HCT116 (cell line): ENCODE measurements around the gene ST7L. TPM values are rescaled to one million over a fixed set of nuclear protein-coding genes. Genes with fewer than 3 reads are reported as not detected.

Source experiments
- ATAC-seq: fragments of 200-7000 bp; cut with Tn5 transposase; 2 replicates; pipeline ENCODE4 v1.9.1; 2020; ENCODE audit warnings: mild to moderate bottlenecking, moderate library complexity
- BruUV-seq: library from RNA; stranded (reverse); fragments of 400-500 nt; replicated peaks from 2 replicates; lab custom pipeline; 2021; lab: Mats Ljungman, UMichigan
- CTCF ChIA-PET: fragments of 300-600 bp; sonication (Branson Sonifier 250); formaldehyde crosslinking; loops from one replicate; lab custom pipeline; 2021; ENCODE audit warnings: antibody characterized with exemption; lab: Charles Lee
- POLR2A ChIA-PET: fragments of 300-600, 350-600 bp; sonication (Branson Sonifier 250); formaldehyde crosslinking; loops from one replicate; lab custom pipeline; 2021; ENCODE audit warnings: antibody characterized with exemption; lab: Charles Lee
- RAD21 ChIA-PET, 2 experiments: fragments of 300-600 bp; sonication (Branson Sonifier 250); formaldehyde crosslinking; loops; one replicate each; lab custom pipeline; 2023; ENCODE audit warnings: low total read pairs in 2 of 2; ENCODE audit not compliant: uncharacterized antibody in 2 of 2, unreplicated experiment in 2 of 2, low non-redundant PET in 1 of 2; lab: Charles Lee
- DNase-seq: peaks from one replicate; pipeline ENCODE4 v3.0.0-alpha.2; 2010; ENCODE audit warnings: low read depth, low spot score
- H2AFZ ChIP-seq: fragments of 200-600 bp; shearing (Covaris generic), sonication (generic); 2 replicates; pipeline ENCODE4 v1.6.1; 2017; ENCODE audit warnings: low read depth, mixed run types, mixed read lengths, antibody characterized with exemption, low read length; ENCODE audit not compliant: poor library complexity, severe bottlenecking
- H3K27ac ChIP-seq: 2 replicates; pipeline ENCODE4 v1.5.1; 2012; ENCODE audit warnings: low read depth, low read length
- H3K27me3 ChIP-seq: fragments of 200-600 bp; sonication (generic); 2 replicates; pipeline ENCODE4 v1.6.1; 2016; ENCODE audit warnings: mixed run types, low read length, mixed read lengths; ENCODE audit not compliant: insufficient read depth
- H3K36me3 ChIP-seq, 2 experiments: fragments of 200-500 bp in 1 of 2; fragments of 200-600 bp in 1 of 2; sonication (Bioruptor generic) in 1 of 2; sonication (generic) in 1 of 2; 2 replicates each; pipeline versions ENCODE4 v1.5.1 to v1.6.1; 2014 to 2016; ENCODE audit warnings: low read length in 2 of 2, inconsistent platforms in 1 of 2, mixed read lengths in 1 of 2, mixed run types in 1 of 2; ENCODE audit not compliant: insufficient read depth in 2 of 2, control insufficient read depth in 1 of 2
- H3K4me1 ChIP-seq, 2 experiments: fragments of 200-600 bp in 1 of 2; sonication (generic) in 1 of 2; 2 replicates each; pipeline versions ENCODE4 v1.5.1 to v1.6.1; 2012 to 2017; ENCODE audit warnings: low read length in 2 of 2, inconsistent platforms in 1 of 2, mild to moderate bottlenecking in 1 of 2, mixed read lengths in 1 of 2, mixed run types in 1 of 2, moderate library complexity in 1 of 2; ENCODE audit not compliant: insufficient read depth in 2 of 2, control insufficient read depth in 1 of 2
- H3K4me2 ChIP-seq: fragments of 200-600 bp; sonication (generic); 2 replicates; pipeline ENCODE4 v1.6.1; 2017; ENCODE audit warnings: mixed run types, low read length, mixed read lengths
- H3K4me3 ChIP-seq, 2 experiments: fragments of 200-600 bp in 1 of 2; sonication (generic) in 1 of 2; replicated peaks in 1 of 2; 2 replicates each; pipeline ENCODE4 v1.5.1; 2011 to 2016; ENCODE audit warnings: low read length in 2 of 2, control low read depth in 1 of 2, low read depth in 1 of 2, mild to moderate bottlenecking in 1 of 2, mixed read lengths in 1 of 2, mixed run types in 1 of 2
- H3K79me2 ChIP-seq: fragments of 200-600 bp; sonication (generic); 2 replicates; pipeline ENCODE4 v1.6.1; 2017; ENCODE audit warnings: mild to moderate bottlenecking, mixed run types, low read length, moderate library complexity, mixed read lengths; ENCODE audit not compliant: insufficient read depth
- H3K9ac ChIP-seq: fragments of 200-600 bp; sonication (generic); 2 replicates; pipeline ENCODE4 v1.6.1; 2016; ENCODE audit warnings: low read length, mixed read lengths
- H3K9me2 ChIP-seq: fragments of 200-600 bp; sonication (generic), shearing (Covaris generic); 2 replicates; pipeline ENCODE4 v1.6.1; 2017; ENCODE audit warnings: mixed run types, mild to moderate bottlenecking, moderate library complexity; ENCODE audit not compliant: insufficient read depth
- H3K9me3 ChIP-seq, 2 experiments: fragments of 200-500 bp in 1 of 2; fragments of 200-600 bp in 1 of 2; sonication (Bioruptor generic) in 1 of 2; sonication (generic) in 1 of 2; 2 replicates each; pipeline ENCODE4 v1.6.1; 2014 to 2017; ENCODE audit warnings: low read length in 2 of 2, mixed read lengths in 2 of 2, inconsistent platforms in 1 of 2, low read depth in 1 of 2, mild to moderate bottlenecking in 1 of 2, mixed run types in 1 of 2, moderate library complexity in 1 of 2; ENCODE audit not compliant: control insufficient read depth in 1 of 2, insufficient read depth in 1 of 2
- H4K20me1 ChIP-seq: fragments of 200-600 bp; sonication (generic), shearing (Covaris generic); 2 replicates; pipeline ENCODE4 v1.6.1; 2017; ENCODE audit warnings: mixed run types, mild to moderate bottlenecking, moderate library complexity; ENCODE audit not compliant: insufficient read depth
- ATF3 ChIP-seq: IDR thresholded peaks from 2 replicates; pipeline ENCODE4 v1.6.1; 2012
- EGR1 ChIP-seq: IDR thresholded peaks from 2 replicates; pipeline ENCODE4 v1.6.1; 2012; ENCODE audit warnings: low read depth
- EZH2 ChIP-seq: fragments of 200-600 bp; sonication (generic); IDR thresholded peaks from 2 replicates; pipeline ENCODE4 v1.6.1; 2017; ENCODE audit warnings: antibody characterized with exemption, mixed run types
- FOSL1 ChIP-seq: IDR thresholded peaks from 2 replicates; pipeline ENCODE4 v1.6.1; 2012; ENCODE audit warnings: low read depth
- JUND ChIP-seq: IDR thresholded peaks from 2 replicates; pipeline ENCODE4 v1.6.1; 2012
- MAX ChIP-seq: IDR thresholded peaks from 2 replicates; pipeline ENCODE4 v1.6.1; 2012
- RAD21 ChIP-seq: IDR thresholded peaks from 2 replicates; pipeline ENCODE4 v1.6.1; 2012; ENCODE audit warnings: low read depth, mild to moderate bottlenecking
- REST ChIP-seq: IDR thresholded peaks from 2 replicates; pipeline ENCODE4 v1.6.1; 2012; ENCODE audit warnings: low read depth
- SP1 ChIP-seq: IDR thresholded peaks from 2 replicates; pipeline ENCODE4 v1.6.1; 2012; ENCODE audit warnings: low read depth
- TCF7L2 ChIP-seq: IDR thresholded peaks from 2 replicates; pipeline ENCODE4 v1.7.0; 2011; ENCODE audit warnings: borderline replicate concordance, inconsistent platforms; ENCODE audit not compliant: insufficient read depth, insufficient read length; ENCODE audit errors: extremely low read depth
- ZBTB33 ChIP-seq: IDR thresholded peaks from 2 replicates; pipeline ENCODE4 v1.6.1; 2011; ENCODE audit warnings: mild to moderate bottlenecking, low read length, moderate library complexity; ENCODE audit not compliant: insufficient replicate concordance; ENCODE audit errors: extremely low read depth
- ZFX ChIP-seq: fragments of 450-650 bp; IDR thresholded peaks from 2 replicates; pipeline ENCODE4 v1.6.1; 2017
- ZNF274 ChIP-seq: fragments of 200-500 bp; sonication (Bioruptor generic); IDR thresholded peaks from 2 replicates; pipeline ENCODE4 v1.6.1; 2014; ENCODE audit warnings: mild to moderate bottlenecking, low read depth, low read length, inconsistent platforms
- intact Hi-C: fragments of 100-400 bp; cut with micrococcal nuclease; formaldehyde crosslinking; loops from 2 replicates; pipeline ENCODE4 v1.10.0; 2022
- total RNA-seq: library from RNA; stranded (reverse); gene quantifications from one replicate; pipeline ENCODE4 v1.2.1, GENCODE V29; 2021; ENCODE audit not compliant: unreplicated experiment

Gene ST7L
- total RNA-seq, 1 experiment from 2014 or later: 19.9 TPM

- no peak for TF ChIP-seq ZBTB33
- no peak for TF ChIP-seq ZNF274
- TF ChIP-seq EGR1: no peak
- no peak for TF ChIP-seq FOSL1
- TF ChIP-seq REST: no peak
- no peak for TF ChIP-seq EZH2
These were observed 15.4 kb upstream of the ST7L start (continued) for GRCh38 chr1:112634367-112634766.

- DNase-seq (no peak), ATAC-seq (no peak)
- peaks cover 100% of the 10 kb centered on the region for H3K79me2 ChIP-seq
- H3K4me2 ChIP-seq: no peak overlapping the region
- POLR2A ChIA-PET: no interaction called here
- intact Hi-C loops: no loop called here
- no peak overlapping the region for H2AFZ ChIP-seq
- no peaks in the 10 kb centered on the region for H3K9me3 ChIP-seq
- peaks cover 56% of the 10 kb centered on the region for H4K20me1 ChIP-seq
- no peak overlapping the region for H3K4me3 ChIP-seq
- H3K9ac ChIP-seq: no peak overlapping the region
- H3K27me3 ChIP-seq: no peaks in the 10 kb centered on the region
- RAD21 ChIA-PET: no interaction called here
- no TSS peak for BruUV-seq
- H3K36me3 ChIP-seq: no peaks in the 10 kb centered on the region
- H3K4me1 ChIP-seq: peaks cover 9 to 36% of the 10 kb centered on the region in 2 experiments
- H3K9me2 ChIP-seq: no peaks in the 10 kb centered on the region
- no peak overlapping the region for H3K27ac ChIP-seq
- CTCF ChIA-PET: no interaction called here
- TF ChIP-seq ZBTB33 (no peak), EGR1 (no peak), MAX (no peak), ZFX (no peak), ATF3 (no peak), RAD21 (no peak), REST (no peak), JUND (no peak), SP1 (no peak), TCF7L2 (no peak)
These were observed 14.7 kb upstream of the ST7L start for GRCh38 chr1:112633628-112634027.
